NT2/D1 (cell line): ENCODE results near the gene CRTAP.

ENCODE experiments used
- SUZ12 ChIP-seq: IDR thresholded peaks from 2 replicates; pipeline ENCODE4 v1.6.1; 2011; ENCODE audit not compliant: insufficient read length, insufficient read depth; ENCODE audit errors: extremely low read depth
- YY1 ChIP-seq: IDR thresholded peaks from 2 replicates; pipeline ENCODE4 v1.6.1; 2011; ENCODE audit not compliant: insufficient read length, insufficient read depth

- TF ChIP-seq SUZ12 (no peak), YY1 (no peak)
Observed at GRCh38 chr3:33167284-33167683, 53.5 kb downstream of the CRTAP start.
